Inflammatory macrophage (primary cell): ENCODE results near the gene ECI2.
"Not testable (repeated sequence)": the region's sequence is repeated elsewhere in the genome, so short reads cannot be mapped to it uniquely, and the experiment has no call there.

Experiments used
- DNase-seq, 2 donors: peaks; one replicate each; pipeline ENCODE4 v3.0.0-alpha.2; 2020 to 2022

ECI2 gene

DNA sequence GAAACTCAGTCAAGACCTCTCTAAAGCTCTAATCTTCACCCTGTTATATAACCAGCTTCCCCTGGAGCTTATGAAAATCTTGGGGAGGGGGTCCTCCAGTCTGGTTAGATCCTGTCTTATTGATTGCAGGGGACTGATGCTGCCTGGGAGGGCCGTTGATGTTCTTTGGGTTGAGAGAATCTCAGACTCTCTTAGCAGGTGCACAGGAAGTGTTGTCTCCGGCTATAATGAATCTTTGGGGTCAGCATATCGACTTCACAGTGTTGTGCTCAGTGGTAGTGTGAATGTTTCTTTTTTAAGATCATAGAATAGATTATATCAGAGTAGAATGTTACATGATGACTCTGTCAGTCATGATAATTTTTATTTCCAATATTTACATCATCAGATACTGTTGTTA is 2.8 kb upstream of the ECI2 start:
- no peak for DNase-seq

DNA sequence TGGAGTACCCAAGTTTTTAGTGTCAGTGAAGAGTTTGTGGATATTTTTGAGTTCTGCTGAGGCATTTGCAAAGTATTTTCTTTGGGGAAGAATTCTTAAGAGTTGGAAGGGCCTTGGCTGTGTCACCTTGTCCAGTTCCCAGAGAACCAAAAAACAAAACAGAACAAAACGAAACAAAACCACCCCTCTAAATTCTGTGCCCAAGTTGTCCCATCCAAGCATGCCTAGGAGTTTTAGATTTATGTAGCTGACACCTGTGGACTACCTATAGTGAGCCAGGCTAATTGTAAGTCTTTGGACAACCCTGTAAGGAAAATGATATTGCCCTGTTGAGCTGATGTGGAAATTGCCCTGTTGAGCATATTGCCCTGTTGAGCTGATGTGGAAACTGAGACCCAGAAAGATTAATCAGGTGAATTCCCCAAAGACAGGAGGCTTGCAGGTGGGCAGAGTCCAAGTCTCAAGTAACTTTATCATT is 1.0 kb upstream of the ECI2 start:
- no peak for DNase-seq

DNA sequence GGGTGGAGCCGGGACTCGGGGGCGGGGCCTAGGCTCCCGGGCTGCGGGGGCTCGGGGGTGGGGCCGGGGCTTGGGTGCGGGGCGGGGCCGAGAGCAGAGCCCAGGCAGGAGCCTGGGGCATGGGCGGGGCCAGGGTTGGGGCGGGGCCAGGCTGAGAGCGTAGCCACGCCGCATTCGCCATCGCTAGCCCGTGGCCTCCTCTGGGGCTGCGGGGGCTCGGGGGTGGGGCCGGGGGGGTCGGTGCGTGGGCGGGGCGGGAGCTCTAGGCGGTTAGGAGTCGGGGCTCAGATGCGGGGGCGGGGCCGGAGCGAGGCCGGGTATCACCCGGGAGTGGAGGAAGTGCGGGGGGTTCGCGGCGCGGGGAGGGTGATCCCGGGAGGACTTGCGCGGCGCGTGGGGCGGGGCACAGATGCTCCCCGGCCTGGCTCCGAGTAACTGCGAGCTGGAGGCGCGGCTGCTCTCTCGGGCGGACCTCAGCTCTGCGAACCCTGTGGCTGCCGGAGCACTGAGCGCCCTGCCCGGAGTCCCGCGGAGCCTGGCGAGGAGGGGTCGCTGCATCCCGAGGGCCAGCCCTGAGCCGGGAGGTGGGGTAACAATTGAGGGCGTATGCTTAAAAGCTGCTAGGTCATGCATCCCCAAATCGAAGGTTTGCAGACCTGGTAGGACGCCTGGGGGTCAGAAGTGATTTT is 434 bp upstream of the ECI2 start:
- peak; percentile 92 to 95 for DNase-seq

DNA sequence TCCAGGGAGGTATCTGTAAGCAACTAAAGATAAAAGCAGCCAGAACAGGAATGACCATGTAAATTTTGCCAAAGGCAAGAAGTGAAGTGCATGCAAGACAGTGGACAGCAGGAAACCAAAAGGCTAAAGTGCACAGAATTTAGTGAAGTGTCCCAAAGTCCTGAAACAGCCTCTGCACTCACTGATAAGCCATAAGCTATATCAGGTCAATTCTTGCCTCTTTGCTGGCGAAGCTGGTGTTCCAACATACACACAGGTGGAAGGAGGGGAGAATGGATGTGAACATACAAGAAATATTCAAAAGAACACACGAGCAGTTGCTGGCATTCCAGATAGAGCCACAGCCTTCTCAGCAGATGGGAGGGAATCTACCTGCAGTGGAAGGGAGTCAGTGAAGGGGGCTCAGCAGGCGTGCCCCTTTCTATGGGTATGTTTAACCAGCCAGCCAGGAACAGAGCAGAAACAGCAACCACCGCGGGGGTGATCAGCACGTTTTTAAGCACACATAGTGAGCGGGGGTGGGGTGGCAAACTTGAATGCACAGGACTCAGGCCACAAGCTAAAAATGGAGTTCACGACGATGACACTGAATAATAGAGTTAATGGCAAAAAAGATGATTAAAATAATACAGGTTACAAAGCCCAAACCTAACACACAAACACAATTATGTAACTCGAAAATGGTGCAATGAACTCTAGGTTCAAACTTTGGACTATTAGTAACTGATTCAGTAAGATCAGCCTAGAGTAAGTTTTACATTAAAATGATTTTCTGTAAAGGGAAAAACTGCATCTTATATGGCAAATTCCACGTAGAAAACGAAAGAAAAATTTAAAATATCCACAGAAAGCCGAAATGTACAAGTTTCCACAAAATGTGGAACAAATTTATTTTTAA is 1.2 kb downstream of the ECI2 start:
- no peak for DNase-seq

DNA sequence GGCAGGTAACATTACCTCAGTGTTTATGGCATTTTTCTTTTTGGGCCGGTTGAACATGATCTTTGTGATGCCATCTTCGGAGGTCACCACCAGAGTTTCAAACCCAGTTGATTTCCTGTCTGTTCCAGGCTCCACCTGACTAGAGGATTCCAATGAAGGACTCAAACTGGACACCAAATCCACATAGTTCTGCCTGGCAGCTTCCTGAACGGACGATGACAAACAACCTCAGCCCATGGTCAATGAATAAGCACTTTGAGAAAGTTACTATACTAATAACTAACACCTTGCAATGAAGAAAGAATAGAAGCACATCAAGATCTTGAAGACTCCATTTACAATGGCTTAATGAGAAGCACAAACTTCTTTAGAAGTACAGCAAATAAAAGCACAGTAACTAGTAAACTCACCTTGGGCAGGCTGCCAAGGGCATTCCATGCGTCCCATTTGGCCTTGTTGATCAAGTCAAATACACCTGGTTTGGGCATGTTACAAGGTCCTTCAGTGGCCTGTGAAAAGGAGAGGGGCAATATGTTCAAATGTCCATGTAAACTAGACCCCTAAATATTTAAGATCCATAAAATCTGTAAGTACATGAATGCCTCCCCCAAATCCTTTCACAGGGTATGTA is 4.9 kb downstream of the ECI2 start:
- DNase-seq: no peak

DNA sequence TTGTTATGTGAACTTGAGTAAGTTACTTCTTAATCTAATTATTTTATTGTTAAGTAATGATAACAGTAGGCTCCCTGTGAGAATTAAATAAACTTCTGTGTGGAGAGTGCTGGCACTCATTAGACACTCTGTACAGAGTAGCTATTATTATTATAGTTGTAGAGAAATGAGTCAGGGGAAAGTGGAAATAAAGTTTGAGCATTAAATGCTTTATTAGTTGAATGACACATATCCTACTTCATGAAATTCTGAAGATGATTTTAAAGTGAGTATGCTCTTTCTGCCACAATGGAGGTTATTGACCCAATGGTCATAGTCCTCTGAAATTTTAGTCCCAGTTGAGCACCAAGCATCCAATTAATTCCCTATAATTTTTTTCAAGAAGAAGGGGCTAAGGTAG is 5.9 kb downstream of the ECI2 start:
- no peak for DNase-seq

DNA sequence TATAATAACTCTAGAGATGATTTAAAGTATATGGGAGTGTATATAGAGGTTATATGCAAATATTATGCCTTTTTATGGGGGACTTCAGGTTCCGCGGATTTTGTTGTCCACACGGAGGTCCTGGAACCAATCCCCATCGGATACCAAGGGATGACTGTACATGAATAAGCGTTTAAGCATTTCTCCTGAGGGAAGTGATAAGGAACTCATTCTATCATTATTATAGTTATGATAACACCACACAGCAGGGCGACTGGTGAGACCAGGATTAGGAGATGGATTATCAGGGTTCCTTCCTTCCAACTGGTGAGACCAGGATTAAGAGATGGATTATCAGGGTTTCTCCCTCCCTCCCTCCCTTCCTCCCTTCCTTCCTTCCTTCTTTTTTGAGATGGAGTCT is 6.6 kb downstream of the ECI2 start:
- no peak for DNase-seq

DNA sequence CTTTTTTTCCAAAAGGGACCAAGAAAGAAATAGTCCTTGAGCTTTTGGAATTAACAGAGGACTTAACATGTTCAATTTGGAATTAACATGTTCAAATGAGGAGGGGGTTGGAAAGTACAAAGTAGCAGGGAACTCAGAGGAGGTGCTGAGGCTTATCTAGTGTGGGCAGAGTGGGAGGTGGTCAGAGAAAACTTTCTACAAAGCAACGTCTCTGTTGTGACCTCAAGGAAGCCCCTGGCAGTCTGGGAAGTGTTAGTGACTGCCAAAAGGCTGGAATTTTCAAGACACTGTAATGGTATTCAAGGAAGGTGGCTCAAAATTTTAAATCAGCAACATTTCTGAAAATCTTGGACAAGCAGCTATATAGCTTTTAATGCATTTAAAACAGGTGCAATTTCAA is 7.3 kb downstream of the ECI2 start:
- no peak for DNase-seq

DNA sequence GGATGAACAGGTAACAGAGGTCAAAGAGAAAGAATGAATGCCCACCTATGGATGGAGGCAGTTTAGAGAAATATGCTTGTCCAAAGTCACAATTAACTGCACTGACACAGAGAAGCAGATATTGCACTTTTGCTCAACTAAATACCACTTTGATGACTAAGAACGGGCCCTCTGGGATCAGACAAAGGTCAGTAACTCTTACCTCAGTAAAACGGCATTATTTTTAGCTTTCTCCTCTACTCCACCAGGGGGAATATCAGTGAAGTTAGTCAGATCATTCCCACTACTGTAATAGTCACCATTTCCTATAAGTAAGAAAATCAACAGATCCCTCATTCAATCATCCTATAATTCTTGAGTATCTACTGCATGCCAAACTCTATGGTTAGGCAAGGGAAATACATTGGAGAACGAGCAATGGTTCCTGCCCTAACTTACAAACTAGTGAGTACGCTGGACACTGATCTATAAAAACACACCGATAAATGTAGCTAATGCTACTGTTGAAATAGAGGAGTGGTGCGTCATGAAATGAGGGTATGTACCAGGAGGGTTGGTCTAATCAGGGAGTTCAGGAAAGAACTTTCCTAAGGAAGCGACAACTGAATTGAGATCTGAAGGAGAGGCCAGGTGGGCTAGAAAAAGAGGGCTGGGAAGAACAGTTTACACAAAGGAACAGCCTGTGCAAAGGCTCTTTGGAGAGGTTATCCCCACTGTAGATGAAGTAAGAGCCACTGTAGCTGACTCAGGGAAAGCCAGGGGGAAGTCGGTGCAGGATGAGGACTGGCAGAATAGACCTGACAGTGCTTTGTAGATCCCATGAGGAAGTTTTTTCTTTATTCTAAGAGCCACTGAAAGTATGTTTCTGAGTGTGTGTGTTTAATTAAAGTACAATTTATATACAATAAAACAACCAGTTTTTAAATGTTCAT is 9.2 kb downstream of the ECI2 start:
- DNase-seq: no peak

DNA sequence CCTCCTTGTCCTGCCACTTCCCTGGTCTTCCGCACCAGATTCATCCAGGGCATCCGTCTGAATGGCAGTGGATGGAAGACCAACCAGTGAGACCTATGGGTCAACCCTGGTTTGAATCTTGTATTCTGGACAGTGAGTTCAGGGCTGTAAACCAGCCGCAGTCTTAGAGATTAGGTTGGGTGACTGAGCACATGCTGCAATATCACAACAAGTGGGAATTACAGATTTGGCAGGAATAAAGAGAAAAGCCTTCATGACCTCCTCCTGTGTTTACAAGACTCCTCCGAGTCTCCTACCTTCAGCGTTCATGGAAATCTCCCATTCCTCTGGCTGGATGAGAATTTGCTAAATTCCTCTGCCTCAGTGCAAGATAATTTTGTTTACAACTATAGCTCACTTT is 9.9 kb downstream of the ECI2 start:
- no peak for DNase-seq

DNA sequence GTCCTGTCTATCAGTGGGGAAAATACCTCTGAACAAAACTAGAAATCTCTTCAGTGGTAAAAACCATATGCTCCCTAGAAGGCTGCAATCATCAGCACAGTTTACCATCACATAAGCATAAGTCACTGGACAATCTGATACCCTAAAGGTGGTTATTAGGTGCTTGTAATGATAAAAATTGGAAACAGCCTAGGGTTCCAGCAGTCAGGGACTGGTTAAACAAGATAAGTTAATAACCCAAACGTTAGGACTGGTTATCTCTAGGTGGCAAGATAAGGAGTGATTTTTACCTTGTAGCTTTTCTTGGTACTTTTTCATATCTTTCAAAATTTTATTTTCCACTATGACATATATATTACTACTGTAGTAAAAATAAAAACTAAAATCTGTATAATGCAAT is 11.0 kb downstream of the ECI2 start:
- DNase-seq: no peak

DNA sequence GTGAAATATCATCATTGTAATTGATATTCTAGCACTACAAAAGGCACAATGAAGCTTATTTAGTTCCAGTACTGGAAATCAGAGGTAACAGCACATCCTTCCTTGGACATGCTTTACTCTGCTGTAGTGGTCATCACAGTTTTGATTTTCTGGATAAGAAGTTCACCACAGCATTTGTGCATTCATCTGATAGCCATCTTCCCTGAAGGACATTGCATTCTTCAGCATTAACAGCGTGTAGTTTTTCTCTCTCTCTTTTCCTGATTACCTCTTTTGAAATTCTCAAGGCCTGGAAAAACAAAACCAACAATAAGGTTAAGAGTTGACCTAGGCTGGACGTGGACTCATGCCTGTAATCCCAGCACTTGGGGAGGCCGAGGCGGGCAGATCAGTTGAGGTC is 19.6 kb downstream of the ECI2 start:
- DNase-seq: no peak

DNA sequence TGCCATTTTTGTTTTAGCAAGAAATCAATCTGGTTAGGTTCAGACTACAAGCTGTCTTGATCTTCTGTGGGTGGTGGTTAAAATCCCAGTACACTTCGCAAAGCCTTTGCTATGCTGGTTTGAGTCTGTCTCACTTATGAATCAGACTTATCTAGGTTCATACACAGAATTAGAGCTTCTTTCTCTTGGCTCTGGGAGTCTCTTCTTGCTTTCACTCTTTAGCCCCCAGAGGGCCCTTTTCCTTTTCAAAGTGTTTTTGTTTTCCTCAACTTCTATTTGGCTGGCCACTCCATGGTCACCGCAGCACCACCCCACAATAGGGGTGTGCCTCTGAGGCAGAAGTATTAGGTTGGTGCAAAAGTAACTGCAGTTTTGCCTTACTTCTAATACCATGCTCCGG is 21.3 kb downstream of the ECI2 start:
- no peak for DNase-seq

DNA sequence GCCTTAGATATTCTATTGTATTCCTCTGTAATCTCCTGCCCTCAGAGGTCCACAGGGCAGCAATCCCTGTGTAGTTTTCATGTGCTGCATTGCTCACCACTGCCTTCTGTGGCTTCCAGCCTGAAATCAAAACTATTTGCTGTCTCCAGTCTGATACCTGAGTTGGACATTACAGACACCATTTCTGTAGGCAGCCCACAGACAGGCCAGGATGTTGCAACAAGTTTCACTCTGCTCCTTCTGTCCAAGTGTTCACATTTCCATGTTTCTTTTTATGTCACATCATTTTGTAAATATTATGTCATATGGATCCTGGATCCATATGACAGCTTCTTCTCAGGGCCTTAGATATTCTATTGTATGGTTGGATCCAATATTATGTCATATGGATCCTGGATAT is 21.7 kb downstream of the ECI2 start:
- no peak for DNase-seq

DNA sequence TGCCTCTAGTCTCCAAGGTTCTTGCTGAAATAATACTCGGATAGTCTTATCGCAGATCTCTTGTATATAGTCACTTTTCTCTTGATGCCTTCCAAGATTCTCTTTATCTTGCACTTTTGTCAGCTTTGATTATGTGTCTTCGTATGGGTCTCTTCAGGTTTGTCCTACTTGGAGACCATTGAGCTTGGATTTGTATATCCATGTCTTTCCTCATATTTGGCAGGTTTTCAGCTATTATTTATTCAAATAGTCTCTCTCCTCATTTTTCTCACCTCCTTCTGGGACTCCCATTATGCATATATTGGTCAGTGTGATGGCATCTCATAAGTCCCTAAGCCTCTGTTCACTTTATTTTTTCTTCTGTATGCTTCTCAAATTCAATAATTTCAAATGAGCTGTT is 23.0 kb downstream of the ECI2 start:
- DNase-seq: no peak

DNA sequence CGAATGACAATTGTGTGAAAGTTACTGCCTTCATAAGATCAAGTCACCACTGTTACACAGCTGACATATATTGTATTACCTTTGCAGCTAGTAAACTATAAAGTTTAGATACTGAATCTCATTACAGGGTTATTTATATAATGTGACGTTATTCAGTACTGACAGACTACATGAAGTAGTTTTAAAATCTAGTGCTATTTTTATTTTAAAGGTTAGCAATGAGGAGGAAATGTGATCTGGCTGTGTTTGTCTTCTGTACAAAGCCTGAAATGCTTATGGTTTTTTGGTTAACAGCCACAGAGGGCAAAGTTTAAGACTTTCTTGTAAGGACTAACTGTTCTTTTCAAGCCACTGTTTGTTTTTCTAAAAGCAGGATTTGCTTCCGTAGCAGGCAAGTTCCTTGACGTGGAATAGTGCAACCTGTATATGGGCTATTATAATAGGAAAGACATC is 26.0 kb downstream of the ECI2 start:
- not testable (repeated sequence) for DNase-seq

DNA sequence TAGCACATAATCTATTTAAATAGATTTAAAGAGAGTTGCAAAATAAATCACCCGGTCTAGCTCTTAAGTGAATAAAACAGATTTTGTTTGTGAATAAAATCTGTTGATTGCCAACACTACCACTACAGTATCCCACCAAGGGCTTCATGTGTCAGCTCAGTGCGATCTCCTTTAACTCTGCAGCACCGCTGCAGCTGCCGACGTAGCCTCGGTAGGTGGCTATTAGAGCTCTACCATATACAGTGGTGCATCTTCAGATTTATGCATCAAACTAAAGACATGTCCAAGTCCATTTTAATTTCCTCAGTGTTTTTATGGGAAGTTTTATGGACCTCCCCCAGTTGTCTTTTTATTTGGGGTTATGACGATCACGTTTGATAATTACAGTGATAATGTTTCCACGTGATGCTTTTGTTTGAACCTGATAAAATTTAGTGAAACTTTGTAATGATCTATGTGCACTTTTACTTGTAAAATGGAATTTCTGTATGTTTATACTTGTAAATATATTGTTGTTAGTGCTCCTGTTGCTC is 26.7 kb downstream of the ECI2 start:
- DNase-seq: no peak

DNA sequence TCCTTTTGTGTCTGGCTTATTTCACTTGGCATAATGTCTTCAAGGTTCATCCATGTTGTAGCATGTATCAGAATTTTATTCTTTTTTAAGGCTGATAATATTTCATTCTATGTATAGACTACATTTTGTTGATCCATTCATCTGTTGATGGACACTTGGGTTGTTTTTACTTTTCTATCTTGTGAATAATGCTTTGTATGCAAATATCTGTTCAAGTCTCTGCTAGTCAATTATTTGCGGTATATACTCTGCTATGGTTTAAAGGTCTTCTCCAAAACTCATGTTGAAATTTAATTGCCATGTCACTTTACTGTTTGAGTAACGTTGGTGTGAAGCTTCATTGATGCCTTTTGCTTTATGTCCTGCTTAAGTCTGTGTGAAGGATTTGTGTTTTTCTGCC is 27.5 kb downstream of the ECI2 start:
- no peak for DNase-seq

DNA sequence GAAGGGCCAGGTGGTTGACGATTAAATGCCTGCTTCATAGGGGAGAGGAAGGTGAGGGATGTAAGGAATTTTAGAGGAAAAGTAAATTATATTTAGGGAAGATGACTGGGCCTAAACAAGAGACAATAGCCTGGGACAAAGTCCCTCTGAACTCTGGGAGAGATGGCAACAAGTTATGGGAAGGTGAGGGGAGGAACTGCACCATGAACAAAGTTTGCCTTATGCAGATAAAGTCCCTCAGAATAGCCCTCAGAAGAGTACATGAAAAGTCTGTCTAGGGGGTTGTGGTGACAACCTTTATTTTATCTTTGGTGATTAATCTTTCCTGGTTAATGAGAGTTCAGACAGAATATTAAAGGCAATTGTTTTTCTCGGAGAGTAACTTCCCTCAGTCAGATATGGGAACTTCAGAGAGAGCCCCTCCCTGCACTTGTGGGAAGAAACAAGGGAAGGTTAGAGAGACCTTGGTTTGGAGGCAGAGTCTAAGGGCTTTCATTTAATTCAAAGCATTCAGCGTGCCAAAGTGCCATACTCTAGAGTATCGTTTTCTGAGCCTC is 29.3 kb downstream of the ECI2 start:
- DNase-seq: no peak

DNA sequence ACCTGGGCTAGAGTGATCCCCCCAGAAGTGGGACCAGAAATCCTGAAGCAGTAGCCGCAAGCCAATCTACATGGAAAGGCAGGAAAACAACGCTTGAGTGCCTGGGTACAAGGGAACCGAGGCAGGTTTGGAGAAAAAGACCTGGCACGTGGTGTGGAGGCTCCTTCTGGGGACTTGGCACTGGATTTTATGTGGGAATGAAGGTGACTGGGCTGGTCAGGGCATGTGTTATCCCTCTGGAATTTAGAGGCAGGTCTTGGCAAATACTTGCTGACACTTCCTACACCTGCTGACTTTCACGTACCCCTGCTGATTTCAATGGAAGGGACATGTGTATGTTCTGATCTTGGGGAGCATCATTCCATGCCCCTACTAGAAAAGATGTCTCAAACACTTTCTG is 31.4 kb downstream of the ECI2 start:
- no peak for DNase-seq

DNA sequence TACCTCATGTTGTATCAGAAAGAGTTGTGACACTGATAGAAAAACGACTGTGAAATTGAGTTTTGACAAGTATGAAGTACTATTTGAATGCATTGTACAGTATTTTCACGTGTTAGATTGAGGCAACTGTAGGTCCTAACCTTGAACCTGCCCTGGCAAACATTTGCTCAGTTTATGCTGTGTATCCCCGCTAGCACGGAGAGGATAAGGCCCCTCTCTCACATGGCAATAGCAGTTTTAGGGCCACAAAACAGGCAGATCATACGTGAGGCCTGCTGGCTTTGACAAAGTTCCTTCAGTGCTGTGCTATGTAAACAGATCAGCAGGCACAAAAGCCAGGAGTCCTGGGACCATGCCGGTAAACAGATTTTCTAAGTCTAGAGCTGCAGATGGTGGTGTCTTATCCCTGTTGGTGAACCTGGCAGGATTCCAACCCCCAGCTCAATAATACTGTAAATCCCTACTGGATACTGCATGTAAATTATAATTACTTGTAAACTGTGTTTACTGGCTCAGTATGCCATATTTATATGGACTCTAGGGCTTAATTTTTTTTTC is 32.6 kb downstream of the ECI2 start:
- DNase-seq: no peak

DNA sequence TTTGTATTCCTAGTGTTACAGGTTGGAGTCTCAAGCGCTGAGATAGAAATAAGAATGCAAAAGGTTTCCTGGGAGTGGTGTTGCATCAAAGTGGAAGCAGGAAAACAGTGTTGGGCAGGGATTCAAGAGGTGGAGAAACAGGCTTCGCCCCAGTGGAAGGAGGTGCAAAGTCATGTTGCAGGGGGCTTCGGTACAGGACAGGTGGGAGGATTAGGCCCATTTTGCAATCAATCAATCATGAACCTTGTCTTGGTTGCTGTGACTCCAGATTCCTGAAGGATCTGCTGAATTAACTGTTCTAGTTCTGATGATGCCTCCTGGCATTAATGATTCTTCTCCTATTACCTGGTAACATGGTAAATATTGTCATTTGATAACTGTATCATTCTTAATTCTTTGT is 34.1 kb downstream of the ECI2 start:
- DNase-seq: no peak
